Renal pelvis (tissue), 4 donors: ENCODE measurements around the gene MOB3B. TPM values are rescaled to one million over a fixed set of nuclear protein-coding genes. Genes with fewer than 3 reads are reported as not detected.

Experiments used
- DNase-seq: peaks from one replicate; pipeline ENCODE4 v3.0.0-alpha.2; 2013
- polyA plus RNA-seq, 3 donors: library from polyadenylated mRNA; unstranded; fragments of 120-200 nt; gene quantifications; one replicate each; pipeline ENCODE4 v1.2.1, GENCODE V29; 2013; ENCODE audit not compliant: insufficient read length in 3 of 3

Gene MOB3B
- polyA plus RNA-seq, 3 donors: 22.2 to 25.4 (median 23.7) TPM

- DNase-seq: peak; percentile 42
Measured at GRCh38 chr9:27549196-27549755, 19.7 kb upstream of the MOB3B start.

GRCh38 chr9:27548055-27548741 lies 18.6 kb upstream of the MOB3B start:
- DNase-seq: peak; percentile 54

GRCh38 chr9:27545471-27545870 lies 15.9 kb upstream of the MOB3B start:
- DNase-seq: no peak

- peak; percentile 16 for DNase-seq
Measured at GRCh38 chr9:27542508-27542907, 12.9 kb upstream of the MOB3B start.

- DNase-seq: no peak
Measured at GRCh38 chr9:27541740-27542139, 12.1 kb upstream of the MOB3B start.

GRCh38 chr9:27540502-27540901 lies 10.9 kb upstream of the MOB3B start:
- no peak for DNase-seq

GRCh38 chr9:27539479-27540441 lies 10.1 kb upstream of the MOB3B start:
- no peak for DNase-seq

- peak; percentile 33 for DNase-seq
Measured at GRCh38 chr9:27538647-27539046, 9.0 kb upstream of the MOB3B start.

- no peak for DNase-seq
Measured at GRCh38 chr9:27537756-27538155, 8.1 kb upstream of the MOB3B start.

- peak; percentile 20 for DNase-seq
Measured at GRCh38 chr9:27537027-27537435, 7.4 kb upstream of the MOB3B start.

- DNase-seq: no peak
Measured at GRCh38 chr9:27536168-27536567, 6.6 kb upstream of the MOB3B start.

GRCh38 chr9:27535701-27536118 lies 6.1 kb upstream of the MOB3B start:
- DNase-seq: no peak

GRCh38 chr9:27534658-27535209 lies 5.1 kb upstream of the MOB3B start:
- no peak for DNase-seq

GRCh38 chr9:27534131-27534530 lies 4.5 kb upstream of the MOB3B start:
- DNase-seq: peak; percentile 17

- no peak for DNase-seq
Measured at GRCh38 chr9:27533311-27533710, 3.7 kb upstream of the MOB3B start.

GRCh38 chr9:27532046-27532445 lies 2.4 kb upstream of the MOB3B start:
- no peak for DNase-seq

GRCh38 chr9:27530915-27531755 lies 1.5 kb upstream of the MOB3B start:
- DNase-seq: no peak

GRCh38 chr9:27528886-27529315 lies 713 bp downstream of the MOB3B start:
- DNase-seq: peak; percentile 61

- DNase-seq: peak; percentile 66
Measured at GRCh38 chr9:27528076-27528885, 1.3 kb downstream of the MOB3B start.

- no peak for DNase-seq
Measured at GRCh38 chr9:27527702-27528075, 1.9 kb downstream of the MOB3B start.

GRCh38 chr9:27524236-27524635 lies 5.4 kb downstream of the MOB3B start, which contains the start of gene IFNK:
IFNK (plus strand) TSS chr9:27524290; CDS start chr9:27524337, 47 bp downstream.
- DNase-seq: no peak
